Astrocyte (in vitro differentiated cells and primary cell): ENCODE measurements around the gene EED. TPM values are rescaled to one million over a fixed set of nuclear protein-coding genes. Genes with fewer than 3 reads are reported as not detected.
A peak's percentile ranks its signal among the peaks of the same experiment; 100 is the strongest.

ENCODE experiments used
- DNase-seq: peaks from one replicate; pipeline ENCODE4 v3.0.0-alpha.2; 2010; ENCODE audit warnings: low read depth
- FAIRE-seq: peaks from 2 replicates; lab custom pipeline; 2011; peaks lifted over from hg19 to GRCh38; lab: Jason Lieb, UNC
- H2AFZ ChIP-seq: 2 replicates; pipeline ENCODE4 v1.6.0; 2012; ENCODE audit warnings: low read depth, low read length, inconsistent platforms
- H3K27ac ChIP-seq: 2 replicates; pipeline ENCODE4 v1.5.1; 2011; ENCODE audit warnings: low read depth, low read length, inconsistent platforms
- H3K27me3 ChIP-seq: 2 replicates; pipeline ENCODE4 v1.6.0; 2011; ENCODE audit warnings: low read length, inconsistent platforms; ENCODE audit not compliant: insufficient read depth
- H3K36me3 ChIP-seq: 2 replicates; pipeline ENCODE4 v1.5.1; 2011; ENCODE audit warnings: low read length, inconsistent platforms; ENCODE audit not compliant: insufficient read depth
- H3K4me1 ChIP-seq: 2 replicates; pipeline ENCODE4 v1.5.1; 2011; ENCODE audit warnings: low read length, inconsistent platforms; ENCODE audit not compliant: insufficient read depth
- H3K4me2 ChIP-seq: 2 replicates; pipeline ENCODE4 v1.6.0; 2012; ENCODE audit warnings: low read length, inconsistent platforms
- H3K4me3 ChIP-seq: 2 replicates; pipeline ENCODE4 v1.5.1; 2011; ENCODE audit warnings: low read depth, mild to moderate bottlenecking, low read length, inconsistent platforms; ENCODE audit not compliant: insufficient read depth
- H3K79me2 ChIP-seq: 2 replicates; pipeline ENCODE4 v1.6.0; 2012; ENCODE audit warnings: mild to moderate bottlenecking, low read length, inconsistent platforms; ENCODE audit not compliant: insufficient read depth
- H3K9ac ChIP-seq: 2 replicates; pipeline ENCODE4 v1.6.0; 2012; ENCODE audit warnings: mild to moderate bottlenecking, low read length, inconsistent platforms
- H3K9me3 ChIP-seq: 2 replicates; pipeline ENCODE4 v1.5.1; 2012; ENCODE audit warnings: low read depth, mild to moderate bottlenecking, low read length, inconsistent platforms; ENCODE audit not compliant: insufficient read depth
- H4K20me1 ChIP-seq: 2 replicates; pipeline ENCODE4 v1.6.0; 2012; ENCODE audit warnings: low read length, inconsistent platforms; ENCODE audit not compliant: insufficient read depth
- H3K27ac Mint-ChIP-seq: one replicate; pipeline ENCODE4 v1.8.0; 2021; ENCODE audit warnings: mild to moderate bottlenecking, mixed read lengths; ENCODE audit not compliant: unreplicated experiment
- H3K27me3 Mint-ChIP-seq: one replicate; pipeline ENCODE4 v1.8.0; 2021; ENCODE audit warnings: low read depth, mixed read lengths; ENCODE audit not compliant: unreplicated experiment
- H3K36me3 Mint-ChIP-seq: one replicate; pipeline ENCODE4 v1.8.0; 2021; ENCODE audit warnings: low read depth, mixed read lengths; ENCODE audit not compliant: unreplicated experiment
- H3K4me1 Mint-ChIP-seq: one replicate; pipeline ENCODE4 v1.8.0; 2021; ENCODE audit warnings: low read depth, mixed read lengths; ENCODE audit not compliant: unreplicated experiment
- H3K4me3 Mint-ChIP-seq: one replicate; pipeline ENCODE4 v1.8.0; 2021; ENCODE audit warnings: mild to moderate bottlenecking, moderate library complexity, mixed read lengths; ENCODE audit not compliant: unreplicated experiment
- H3K9me3 Mint-ChIP-seq: one replicate; pipeline ENCODE4 v1.8.0; 2021; ENCODE audit warnings: mild to moderate bottlenecking, mixed read lengths; ENCODE audit not compliant: unreplicated experiment
- EZH2 ChIP-seq: IDR thresholded peaks from 2 replicates; pipeline ENCODE4 v1.6.1; 2012; ENCODE audit warnings: mild to moderate bottlenecking, low read length, inconsistent platforms; ENCODE audit not compliant: insufficient read depth
- total RNA-seq: library from RNA; stranded (reverse); gene quantifications from 2 replicates; pipeline ENCODE4 v1.2.1, GENCODE V29; 2021
- TF ChIP-seq, protein P1 (sequence below): IDR thresholded peaks from 2 replicates; pipeline ENCODE4 v1.5.1; 2011; ENCODE audit warnings: low read depth, mild to moderate bottlenecking, inconsistent platforms, low read length, moderate library complexity; ENCODE audit not compliant: insufficient read depth

Gene EED
- total RNA-seq, 1 donor from 2014 or later: 23.4 TPM

DNA sequence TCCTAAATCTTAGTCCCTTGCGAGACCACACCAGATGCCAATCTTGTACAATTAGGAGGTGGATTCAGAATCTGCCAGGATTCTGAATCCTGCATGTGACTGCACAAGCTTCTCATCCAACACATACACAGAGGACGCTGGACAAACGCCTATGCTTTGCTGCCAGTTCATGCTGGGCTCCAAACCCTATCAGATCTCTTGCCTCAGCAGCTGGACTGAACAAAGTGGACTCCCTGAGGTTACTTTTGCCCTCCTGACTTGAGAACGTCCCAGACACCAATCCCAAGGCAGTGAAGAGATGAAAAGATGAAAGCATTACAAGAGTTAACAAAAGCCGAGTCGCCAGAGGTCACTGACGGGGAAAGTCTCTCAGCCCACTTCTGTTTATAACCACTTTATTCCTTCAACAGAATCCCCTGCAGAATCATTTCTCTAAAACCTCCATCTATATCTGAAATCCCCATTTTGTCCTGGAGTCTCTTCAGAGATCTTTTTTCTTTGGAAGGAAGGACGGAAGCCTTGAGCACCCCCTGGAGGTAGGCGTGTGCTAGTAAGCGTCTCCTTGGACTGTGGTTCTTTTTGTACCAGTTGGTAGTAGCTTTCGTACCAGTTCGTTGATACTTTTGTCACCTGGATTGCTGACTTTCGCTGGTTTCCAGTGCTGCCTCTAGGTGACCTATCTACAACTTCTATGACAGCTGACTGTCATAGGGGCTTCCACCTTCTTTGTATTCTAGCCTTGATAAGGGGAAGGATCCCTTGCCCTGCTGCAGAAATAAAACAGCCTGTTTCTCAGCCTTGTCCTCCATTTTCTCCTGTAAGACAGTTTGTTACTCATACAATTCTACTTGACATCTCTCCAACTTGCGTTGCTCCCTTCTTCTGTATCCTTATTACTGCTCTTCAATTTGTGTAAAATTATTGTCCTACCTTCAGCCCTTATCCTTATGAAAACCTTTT lies 26.1 kb upstream of the EED start:
- FAIRE-seq (peak; percentile 75), DNase-seq (peak; percentile 47)
- Mint-ChIP-seq H3K27me3 (peaks cover 2% of the 10 kb centered on the region), H3K9me3 (no peaks in the 10 kb centered on the region), H3K4me3 (no peak overlapping the region), H3K36me3 (no peaks in the 10 kb centered on the region), H3K4me1 (no peaks in the 10 kb centered on the region), H3K27ac (no peak overlapping the region)
- no peaks in the 10 kb centered on the region for H4K20me1 ChIP-seq
- peak overlapping the region; percentile 74 for H2AFZ ChIP-seq
- no peaks in the 10 kb centered on the region for H3K4me1 ChIP-seq
- H3K9ac ChIP-seq: peak overlapping the region; percentile 15
- H3K27me3 ChIP-seq: no peaks in the 10 kb centered on the region
- H3K4me3 ChIP-seq: peak overlapping the region; percentile 49
- no peaks in the 10 kb centered on the region for H3K36me3 ChIP-seq
- no peaks in the 10 kb centered on the region for H3K79me2 ChIP-seq
- TF ChIP-seq EZH2: no peak
- TF ChIP-seq, protein P1, sequence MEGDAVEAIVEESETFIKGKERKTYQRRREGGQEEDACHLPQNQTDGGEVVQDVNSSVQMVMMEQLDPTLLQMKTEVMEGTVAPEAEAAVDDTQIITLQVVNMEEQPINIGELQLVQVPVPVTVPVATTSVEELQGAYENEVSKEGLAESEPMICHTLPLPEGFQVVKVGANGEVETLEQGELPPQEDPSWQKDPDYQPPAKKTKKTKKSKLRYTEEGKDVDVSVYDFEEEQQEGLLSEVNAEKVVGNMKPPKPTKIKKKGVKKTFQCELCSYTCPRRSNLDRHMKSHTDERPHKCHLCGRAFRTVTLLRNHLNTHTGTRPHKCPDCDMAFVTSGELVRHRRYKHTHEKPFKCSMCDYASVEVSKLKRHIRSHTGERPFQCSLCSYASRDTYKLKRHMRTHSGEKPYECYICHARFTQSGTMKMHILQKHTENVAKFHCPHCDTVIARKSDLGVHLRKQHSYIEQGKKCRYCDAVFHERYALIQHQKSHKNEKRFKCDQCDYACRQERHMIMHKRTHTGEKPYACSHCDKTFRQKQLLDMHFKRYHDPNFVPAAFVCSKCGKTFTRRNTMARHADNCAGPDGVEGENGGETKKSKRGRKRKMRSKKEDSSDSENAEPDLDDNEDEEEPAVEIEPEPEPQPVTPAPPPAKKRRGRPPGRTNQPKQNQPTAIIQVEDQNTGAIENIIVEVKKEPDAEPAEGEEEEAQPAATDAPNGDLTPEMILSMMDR: peak; percentile 95
- H3K4me2 ChIP-seq: peak overlapping the region; percentile 76
- H3K9me3 ChIP-seq: no peaks in the 10 kb centered on the region
- no peak overlapping the region for H3K27ac ChIP-seq

DNA sequence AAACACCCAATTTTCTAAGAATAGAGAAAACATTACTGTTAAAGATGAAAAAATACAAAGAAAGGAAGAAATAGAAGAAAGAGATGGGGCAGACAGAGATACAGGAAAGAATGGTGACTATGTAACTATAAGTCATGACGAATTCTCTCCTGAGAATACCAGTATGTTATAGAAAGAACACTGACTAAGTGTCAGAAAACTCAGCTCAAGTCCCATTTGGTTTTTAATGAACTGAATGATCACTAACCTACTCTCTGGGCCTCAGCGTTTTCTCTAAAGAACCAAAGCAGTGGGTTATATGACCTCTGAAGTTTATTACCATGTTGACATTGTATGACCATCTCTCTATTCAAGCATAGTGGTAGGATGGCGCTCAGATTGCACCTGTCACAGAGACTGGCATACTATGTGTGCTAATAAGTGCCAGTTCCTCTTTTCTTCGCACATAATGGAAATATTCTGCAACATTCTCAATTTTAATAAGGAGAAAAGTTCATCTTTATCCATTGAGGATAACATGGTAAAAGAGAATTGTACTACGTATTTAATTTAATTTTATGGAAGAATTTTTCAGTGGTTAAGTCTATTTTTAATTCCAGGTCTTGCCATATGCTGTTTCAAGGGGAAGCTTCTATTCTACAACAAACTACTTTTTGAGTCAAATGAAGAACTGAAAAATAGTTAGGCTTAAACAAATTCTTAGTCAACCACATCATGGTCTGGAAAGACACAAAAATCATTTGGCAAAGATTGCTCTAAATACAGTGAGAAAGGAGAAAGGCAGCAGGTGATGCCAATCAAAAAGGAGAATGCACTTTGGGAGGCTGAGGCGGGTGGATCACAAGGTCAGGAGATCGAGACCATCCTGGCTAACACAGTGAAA lies 25.0 kb upstream of the EED start:
- Mint-ChIP-seq H3K4me3 (no peak overlapping the region), H3K36me3 (no peaks in the 10 kb centered on the region), H3K4me1 (no peaks in the 10 kb centered on the region), H3K27me3 (peaks cover 2% of the 10 kb centered on the region), H3K9me3 (peaks cover under 1% of the 10 kb centered on the region), H3K27ac (no peak overlapping the region)
- no peak overlapping the region for H3K9ac ChIP-seq
- H3K4me1 ChIP-seq: no peaks in the 10 kb centered on the region
- H3K36me3 ChIP-seq: no peaks in the 10 kb centered on the region
- H3K4me3 ChIP-seq: no peak overlapping the region
- H3K79me2 ChIP-seq: no peaks in the 10 kb centered on the region
- no peak for DNase-seq
- H3K9me3 ChIP-seq: no peaks in the 10 kb centered on the region
- no peak overlapping the region for H3K27ac ChIP-seq
- no peaks in the 10 kb centered on the region for H3K27me3 ChIP-seq
- TF ChIP-seq, protein P1: no peak
- TF ChIP-seq EZH2: no peak
- FAIRE-seq: peak; percentile 9
- no peak overlapping the region for H2AFZ ChIP-seq
- H3K4me2 ChIP-seq: no peak overlapping the region
- H4K20me1 ChIP-seq: no peaks in the 10 kb centered on the region
